ENCODE measurements around the gene DNASE1L3.

The DNASE1L3 gene

GRCh38 chr3:58157700-58158099, 53.1 kb downstream of the DNASE1L3 start:
- no peak for DNase-seq

DNA sequence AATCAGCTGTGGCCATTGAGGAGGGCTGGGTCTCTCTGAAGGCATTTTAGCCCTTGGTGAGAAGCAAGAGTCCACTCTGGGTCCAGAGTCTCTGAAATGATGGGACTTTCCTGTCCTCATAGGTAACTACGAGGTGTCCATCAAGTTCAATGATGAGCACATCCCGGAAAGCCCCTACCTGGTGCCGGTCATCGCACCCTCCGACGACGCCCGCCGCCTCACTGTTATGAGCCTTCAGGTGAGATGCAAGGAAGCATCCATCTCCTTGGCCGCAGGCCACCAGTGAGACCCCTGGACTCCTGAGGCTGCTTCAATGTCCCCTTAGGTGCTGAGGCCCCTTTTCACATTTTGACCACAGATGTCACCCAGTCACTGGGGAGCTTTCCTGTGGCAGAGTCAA, 54.9 kb downstream of the DNASE1L3 start:
- no peak for DNase-seq

DNA sequence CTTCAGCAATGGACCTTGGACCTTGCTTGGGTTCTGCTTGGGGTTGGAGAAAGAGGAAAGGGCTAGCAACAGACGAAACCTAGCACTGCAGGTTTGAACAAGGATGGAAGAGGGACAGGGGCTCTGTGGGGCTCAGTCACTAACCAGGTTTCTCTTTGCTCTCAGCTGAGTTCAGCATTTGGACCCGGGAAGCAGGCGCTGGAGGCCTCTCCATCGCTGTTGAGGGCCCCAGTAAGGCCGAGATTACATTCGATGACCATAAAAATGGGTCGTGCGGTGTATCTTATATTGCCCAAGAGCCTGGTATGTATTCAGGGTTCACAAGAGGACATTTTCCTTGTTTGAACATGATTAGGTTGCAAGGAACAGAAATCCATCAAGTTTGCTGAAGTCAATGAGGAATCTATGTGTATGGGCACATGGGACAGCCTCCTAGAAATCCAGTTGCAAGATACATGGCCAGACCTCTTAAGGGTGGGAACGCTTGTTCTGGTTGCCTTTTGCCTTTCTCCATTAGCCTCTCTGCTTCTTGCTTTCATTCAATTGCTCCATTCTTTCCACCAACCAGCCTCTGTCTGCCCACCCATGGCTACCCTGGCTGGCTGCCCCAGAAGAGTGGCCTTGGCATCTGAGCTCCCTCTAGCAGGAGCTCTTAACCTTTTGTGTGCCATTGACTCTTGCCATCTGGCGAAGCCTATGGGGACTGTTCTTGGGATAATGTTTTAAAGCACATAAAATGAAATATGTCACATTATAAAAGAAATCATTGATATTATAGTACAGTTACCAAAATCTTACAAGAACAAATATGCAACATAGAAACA, 55.9 kb downstream of the DNASE1L3 start:
- no peak for DNase-seq

DNA sequence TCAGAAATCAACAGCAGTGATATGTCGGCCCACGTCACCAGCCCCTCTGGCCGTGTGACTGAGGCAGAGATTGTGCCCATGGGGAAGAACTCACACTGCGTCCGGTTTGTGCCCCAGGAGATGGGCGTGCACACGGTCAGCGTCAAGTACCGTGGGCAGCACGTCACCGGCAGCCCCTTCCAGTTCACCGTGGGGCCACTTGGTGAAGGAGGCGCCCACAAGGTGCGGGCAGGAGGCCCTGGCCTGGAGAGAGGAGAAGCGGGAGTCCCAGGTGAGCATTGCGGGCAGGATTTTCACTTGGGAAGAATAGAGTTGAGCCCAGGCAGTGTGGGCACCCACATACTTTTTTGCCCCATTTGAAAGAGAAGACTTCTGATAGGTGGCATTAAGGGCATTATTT, 57.4 kb downstream of the DNASE1L3 start:
- DNase-seq: no peak

DNA sequence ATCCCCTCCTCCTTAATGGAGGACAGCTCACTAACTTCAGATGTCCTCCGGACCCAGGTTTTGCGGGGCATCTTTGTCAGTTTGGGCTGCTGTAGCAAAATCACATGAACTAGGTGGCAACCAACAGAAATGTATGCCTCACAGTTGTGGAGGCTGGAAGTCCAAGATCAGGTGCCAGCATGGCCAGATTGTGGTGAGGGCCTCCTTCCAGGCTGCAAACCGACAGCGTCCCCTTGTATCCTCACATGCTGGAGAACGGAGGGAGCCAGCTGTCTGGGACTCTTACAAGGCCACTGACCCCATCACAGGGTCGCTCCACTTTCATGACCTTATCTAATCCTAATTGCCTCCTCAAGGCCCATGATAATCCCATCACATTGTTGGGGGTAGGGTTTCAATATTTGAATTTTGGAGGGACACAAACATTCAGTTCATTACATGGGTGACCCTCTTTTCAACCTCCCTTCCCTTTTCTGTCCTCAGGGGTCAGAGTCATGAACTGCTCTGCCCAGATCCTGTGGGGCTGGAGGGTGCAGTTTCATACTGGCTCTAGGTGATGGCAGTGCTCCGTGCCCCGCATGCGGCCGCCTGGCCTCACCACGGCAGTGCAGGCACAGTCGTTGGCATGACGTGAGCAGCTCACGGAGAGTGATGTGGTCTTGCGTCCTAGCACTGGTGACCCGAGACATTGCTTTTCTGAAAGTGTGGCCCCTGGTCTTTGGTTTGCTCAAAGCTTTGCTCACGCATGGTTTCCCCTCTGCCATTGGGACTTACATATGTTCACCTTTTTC, 58.4 kb downstream of the DNASE1L3 start:
- DNase-seq: no peak

DNA sequence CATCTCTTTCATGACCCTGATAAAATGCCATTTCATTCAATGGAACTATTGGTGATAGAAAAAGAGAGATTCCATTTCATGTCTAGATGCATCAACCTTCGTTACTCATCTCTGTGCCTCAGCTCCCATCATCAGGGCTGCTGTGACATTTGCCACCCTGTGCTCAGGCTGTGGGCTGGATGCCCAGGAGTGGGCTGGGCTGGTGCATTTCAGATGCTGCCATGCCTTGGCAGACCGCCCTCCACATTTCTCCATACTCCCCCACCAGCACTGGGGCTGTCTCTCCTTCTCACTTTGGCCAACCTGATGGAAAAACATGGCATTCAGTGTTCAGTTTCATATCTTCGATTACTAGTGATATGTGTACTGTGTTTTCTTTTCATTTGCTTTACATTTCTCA, 59.1 kb downstream of the DNASE1L3 start:
- no peak for DNase-seq

DNA sequence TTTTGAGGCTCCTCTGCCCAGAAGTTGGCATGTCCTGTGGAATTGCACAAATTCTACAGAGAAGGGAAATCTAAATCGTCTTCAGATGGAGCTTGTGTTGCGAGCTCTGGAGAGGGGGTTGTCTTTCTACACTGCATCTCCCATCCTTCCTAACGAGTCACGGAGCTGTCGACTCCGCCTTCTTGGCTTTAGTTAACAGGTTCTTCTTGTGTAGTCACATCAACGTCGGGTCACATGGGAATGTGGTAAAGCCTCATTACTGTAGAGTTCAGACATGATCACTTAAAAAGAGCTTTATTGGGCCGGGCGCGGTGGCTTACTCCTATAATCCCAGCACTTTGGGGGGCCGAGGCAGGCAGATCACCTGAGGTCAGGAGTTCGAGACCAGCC, 60.0 kb downstream of the DNASE1L3 start:
- DNase-seq: no peak

DNA sequence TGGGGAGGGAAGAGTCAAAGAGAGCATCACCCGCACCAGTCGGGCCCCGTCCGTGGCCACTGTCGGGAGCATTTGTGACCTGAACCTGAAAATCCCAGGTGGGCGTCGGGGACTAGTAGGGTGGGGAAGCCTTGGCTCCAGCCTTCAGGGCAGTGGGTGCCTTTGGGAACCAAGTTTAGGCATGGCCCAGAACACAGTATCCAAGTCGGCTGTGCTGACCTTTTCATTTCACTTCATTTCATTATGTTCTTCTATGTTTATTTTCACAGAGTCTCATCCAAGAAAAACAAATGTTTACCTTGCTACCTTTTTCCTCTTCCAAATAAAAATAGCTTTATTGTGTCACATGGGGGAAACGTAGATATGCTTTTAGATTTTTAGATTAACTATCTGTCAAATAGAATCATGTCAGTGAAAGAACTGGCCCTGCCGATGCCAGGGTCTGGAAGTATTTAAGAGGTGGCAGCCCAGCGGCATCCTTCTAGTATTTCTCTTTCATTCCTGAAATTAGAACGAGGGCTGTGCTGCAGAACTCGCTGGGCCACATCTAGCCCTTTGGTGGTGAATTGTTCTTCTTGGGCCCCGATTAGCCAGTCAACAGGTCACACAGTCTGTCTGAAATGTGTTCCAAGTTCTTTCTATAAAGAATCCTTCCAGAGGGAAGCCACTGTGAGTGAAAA, 60.5 kb downstream of the DNASE1L3 start:
- DNase-seq: no peak

DNA sequence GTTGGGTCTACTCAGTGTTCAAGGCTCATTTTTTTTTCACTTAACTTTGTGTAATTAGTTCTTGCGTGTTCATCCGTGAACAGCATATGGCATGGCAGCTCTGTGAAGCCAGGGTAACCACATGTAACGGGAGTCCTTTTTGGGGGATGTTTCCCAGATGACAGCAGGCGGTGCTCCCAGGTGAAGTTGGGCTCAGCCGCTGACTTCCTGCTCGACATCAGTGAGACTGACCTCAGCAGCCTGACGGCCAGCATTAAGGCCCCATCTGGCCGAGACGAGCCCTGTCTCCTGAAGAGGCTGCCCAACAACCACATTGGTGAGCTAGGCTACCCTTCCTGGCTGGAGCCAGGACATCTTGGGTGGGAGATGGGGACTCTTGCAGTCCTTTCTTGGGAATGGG, 62.7 kb downstream of the DNASE1L3 start:
- no peak for DNase-seq

DNA sequence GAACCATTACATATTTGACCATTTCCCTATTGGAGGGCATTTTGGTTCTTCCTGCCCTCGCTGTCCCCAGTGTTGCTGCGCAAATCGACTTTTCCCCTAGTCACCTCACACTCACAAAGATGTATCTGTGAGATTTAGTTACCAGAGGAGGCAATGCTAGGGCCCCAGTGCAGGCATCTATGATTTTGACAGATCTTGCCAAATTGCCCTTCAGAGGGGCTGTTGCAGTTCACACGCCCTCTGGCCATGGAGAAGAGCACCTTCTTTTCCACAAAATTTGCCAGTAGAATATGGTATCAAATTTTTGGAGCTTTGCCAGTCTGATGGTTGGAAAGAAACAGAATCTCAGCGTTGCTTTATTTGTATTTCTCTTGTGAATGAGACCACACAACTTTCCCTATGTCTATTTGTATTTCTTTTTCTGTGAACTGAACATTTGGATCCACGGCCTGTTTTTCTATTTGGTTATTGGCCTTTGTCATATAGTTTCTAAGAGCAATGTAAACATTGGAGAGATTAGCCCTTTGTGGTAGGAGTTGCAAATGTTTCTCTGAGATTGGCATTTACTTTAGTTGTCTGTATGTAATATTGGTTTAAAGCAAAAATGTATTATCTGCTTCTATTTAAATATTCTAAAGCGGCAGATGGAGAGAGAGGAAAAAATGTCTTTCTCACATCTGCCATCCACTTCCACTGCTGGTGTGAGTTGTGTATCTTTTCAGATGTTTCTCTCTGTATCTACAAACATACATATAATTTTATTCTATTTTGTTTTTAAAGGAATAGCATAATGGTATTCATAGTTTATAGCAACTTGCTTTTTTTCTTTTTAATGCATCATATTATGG, 66.1 kb downstream of the DNASE1L3 start:
- no peak for DNase-seq

- DNase-seq: no peak
Observed at GRCh38 chr3:58143417-58144055, 67.2 kb downstream of the DNASE1L3 start.

Measured in T-helper 2 cell (primary cell).